GM18517 (cell line): ENCODE measurements around the gene TAF1.
A peak's percentile ranks its signal among the peaks of the same experiment; 100 is the strongest.
"Not testable (repeated sequence)": the region's sequence is repeated elsewhere in the genome, so short reads cannot be mapped to it uniquely, and the experiment has no call there.

Experiments used
- ATAC-seq: cut with Tn5 transposase; IDR thresholded peaks from one replicate; pipeline ENCODE4 v1.9.1; 2021; ENCODE audit warnings: mild to moderate bottlenecking, moderate library complexity; ENCODE audit not compliant: unreplicated experiment

The TAF1 gene, protein sequence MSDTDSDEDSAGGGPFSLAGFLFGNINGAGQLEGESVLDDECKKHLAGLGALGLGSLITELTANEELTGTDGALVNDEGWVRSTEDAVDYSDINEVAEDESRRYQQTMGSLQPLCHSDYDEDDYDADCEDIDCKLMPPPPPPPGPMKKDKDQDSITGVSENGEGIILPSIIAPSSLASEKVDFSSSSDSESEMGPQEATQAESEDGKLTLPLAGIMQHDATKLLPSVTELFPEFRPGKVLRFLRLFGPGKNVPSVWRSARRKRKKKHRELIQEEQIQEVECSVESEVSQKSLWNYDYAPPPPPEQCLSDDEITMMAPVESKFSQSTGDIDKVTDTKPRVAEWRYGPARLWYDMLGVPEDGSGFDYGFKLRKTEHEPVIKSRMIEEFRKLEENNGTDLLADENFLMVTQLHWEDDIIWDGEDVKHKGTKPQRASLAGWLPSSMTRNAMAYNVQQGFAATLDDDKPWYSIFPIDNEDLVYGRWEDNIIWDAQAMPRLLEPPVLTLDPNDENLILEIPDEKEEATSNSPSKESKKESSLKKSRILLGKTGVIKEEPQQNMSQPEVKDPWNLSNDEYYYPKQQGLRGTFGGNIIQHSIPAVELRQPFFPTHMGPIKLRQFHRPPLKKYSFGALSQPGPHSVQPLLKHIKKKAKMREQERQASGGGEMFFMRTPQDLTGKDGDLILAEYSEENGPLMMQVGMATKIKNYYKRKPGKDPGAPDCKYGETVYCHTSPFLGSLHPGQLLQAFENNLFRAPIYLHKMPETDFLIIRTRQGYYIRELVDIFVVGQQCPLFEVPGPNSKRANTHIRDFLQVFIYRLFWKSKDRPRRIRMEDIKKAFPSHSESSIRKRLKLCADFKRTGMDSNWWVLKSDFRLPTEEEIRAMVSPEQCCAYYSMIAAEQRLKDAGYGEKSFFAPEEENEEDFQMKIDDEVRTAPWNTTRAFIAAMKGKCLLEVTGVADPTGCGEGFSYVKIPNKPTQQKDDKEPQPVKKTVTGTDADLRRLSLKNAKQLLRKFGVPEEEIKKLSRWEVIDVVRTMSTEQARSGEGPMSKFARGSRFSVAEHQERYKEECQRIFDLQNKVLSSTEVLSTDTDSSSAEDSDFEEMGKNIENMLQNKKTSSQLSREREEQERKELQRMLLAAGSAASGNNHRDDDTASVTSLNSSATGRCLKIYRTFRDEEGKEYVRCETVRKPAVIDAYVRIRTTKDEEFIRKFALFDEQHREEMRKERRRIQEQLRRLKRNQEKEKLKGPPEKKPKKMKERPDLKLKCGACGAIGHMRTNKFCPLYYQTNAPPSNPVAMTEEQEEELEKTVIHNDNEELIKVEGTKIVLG (N-terminal part only)

DNA sequence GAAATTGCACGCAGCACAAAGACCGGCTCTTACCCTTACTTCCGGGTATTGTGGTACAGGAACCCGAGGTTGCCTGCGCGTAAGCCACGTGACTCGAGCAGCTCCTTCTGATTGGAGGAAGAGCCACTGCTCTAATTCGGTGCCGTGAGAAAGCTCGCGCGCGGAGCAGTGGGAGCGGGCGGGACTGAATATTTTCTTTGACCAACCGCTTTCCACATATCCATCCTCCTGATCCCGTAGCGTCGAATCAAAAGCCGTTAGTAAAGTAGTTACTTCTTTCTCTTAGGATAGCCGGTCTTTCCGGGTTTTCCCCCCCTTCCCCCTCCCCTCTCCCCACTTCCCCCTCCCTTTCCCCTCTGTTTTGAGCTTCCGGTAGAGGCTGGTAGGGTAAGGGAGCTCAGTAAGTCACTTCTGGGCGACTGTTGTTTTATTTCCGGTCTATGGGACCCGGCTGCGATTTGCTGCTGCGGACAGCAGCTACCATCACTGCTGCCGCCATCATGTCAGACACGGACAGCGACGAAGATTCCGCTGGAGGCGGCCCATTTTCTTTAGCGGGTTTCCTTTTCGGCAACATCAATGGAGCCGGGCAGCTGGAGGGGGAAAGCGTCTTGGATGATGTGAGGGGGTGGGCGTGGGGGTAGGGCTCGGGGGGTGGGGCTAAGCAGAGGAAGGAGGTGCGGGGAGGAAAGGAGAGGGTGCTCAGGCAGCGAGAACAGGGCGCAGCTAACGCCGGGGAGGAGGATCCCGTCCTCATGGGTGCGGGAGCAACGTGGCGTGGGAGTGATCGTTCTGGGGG is at the start of gene TAF1:
Gene TAF1, plus strand, starts transcription at position 483 of the 799 bp plus-strand sequence. Its CDS starts 18 bp downstream, at position 501.
- peak; percentile 89 for ATAC-seq

DNA sequence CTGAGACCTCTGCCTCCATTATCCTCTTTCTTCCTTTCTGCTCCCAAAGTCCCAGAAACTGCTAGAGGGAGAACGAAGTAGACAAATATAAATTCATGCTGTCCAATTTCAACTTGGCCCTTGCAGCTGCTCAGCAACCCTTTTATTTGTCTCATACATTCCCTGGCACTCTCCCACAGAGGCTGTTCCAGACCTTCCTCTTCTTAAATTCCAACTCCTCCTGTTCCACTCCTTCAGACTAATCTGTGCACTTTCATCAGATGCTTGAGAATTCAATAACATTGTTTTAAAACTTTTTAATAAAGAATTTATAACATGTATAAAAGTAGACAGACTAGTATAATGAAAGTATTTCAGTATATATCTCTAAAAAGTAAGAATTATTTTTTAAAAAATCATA is 49.2 kb upstream of the TAF1 start:
- ATAC-seq, result not testable (repeated sequence)

DNA sequence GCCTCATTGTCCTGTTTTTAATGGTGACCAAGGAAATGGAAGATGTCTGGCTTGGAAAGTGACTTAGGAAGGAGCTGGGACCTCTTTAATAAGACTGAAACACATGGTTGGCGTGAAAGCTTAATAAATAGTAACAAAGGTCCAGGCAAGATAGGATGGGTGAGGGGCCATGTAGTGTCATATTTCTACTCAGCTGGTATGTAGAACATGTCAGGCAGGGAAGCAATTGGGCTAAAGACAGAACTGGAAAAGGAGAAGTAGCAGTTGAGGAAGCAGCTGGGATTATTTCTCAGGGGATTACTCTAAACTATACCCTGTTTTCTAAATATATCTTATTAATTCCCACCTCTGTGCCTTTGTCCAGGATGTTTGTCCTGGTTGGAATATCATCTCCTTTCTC is 46.0 kb upstream of the TAF1 start:
- no peak for ATAC-seq

DNA sequence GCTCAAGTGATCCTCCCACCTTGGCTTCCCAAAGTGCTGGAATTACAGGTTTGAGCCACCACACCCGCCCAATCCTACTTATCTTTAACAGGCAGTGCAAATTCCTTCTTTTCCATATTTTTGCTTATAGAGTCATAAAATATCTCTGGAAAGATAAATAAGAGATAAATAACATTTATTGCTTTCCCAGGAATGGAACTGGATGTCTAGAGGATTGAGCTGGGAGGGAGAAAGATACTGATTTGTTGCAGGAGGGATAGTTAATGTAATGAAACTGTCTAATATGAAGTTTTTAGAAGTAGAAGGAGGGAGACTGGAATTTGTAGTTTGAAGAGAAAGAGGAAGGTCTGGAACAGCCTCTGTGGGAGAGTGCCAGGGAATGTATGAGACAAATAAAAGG is 44.4 kb upstream of the TAF1 start:
- ATAC-seq, result no peak

GRCh38 chrX:71324452-71324851 is 41.7 kb upstream of the TAF1 start:
- ATAC-seq, result not testable (repeated sequence)

GRCh38 chrX:71326394-71326793 is 39.8 kb upstream of the TAF1 start:
- ATAC-seq, result no peak

DNA sequence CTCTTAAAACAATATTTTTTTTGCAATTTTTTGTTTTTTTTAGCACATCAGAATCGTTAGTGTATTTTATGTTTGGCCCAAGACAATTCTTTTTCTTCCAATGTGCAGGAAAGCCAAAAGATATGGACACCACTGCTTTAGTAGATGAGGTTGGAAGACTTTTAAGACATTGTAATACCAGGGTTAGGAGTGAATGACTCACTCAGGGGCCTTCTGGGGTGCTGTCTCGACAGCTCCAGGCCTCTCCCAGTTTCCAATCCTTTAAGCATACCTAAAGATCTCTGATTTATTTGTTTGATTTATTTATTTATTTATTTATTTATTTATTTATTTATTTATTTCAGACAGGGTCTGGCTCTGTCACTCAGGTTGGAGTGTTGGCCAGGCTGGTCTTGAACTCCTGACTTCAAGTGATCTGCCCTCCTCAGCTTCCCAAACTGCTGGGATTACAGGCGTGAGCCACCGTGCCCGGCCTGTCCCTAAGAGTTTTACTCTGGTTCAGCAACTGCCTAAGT is 16.9 kb upstream of the TAF1 start:
- ATAC-seq, result not testable (repeated sequence)

GRCh38 chrX:71349867-71350266 is 16.3 kb upstream of the TAF1 start:
- ATAC-seq, result not testable (repeated sequence)

DNA sequence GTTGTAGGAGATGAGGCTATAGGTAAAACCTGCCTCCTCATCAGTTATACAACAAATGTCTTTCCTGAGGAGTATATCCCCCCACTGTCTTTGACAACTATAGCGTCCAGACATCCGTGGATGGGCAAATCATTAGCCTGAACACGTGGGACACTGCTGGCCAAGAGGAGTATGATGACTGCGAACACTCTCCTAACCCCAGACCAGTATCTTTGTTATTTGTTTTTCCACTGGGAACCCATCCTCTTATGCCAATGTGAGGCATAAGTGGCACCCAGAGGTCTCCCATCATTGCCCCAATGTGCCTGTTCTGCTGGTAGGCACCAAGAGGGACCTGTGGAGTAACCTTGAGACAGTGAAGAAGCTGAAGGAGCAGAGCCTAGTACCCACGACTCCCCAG is 13.7 kb upstream of the TAF1 start:
- not testable (repeated sequence) for ATAC-seq

DNA sequence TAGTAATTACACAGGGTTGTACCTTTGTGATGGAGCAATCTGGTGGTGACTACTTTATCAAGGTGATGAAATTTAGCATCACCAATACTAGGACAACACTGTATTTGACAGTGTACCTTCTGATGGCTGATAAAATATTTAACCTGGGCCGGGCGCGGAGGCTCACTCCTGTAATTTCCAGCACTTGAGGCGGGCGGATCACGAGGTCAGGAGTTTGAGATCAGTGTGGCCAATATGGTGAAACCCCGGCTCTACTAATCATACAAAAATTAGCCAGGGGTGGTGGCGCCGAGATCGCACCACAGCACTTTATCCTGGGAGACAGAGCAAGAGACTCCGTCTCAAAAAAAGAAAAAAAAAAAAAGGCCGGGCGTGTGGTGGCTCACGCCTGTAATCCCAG is 1.9 kb upstream of the TAF1 start:
- no peak for ATAC-seq

GRCh38 chrX:71365356-71365874 is 742 bp upstream of the TAF1 start:
- peak; percentile 17 for ATAC-seq

GRCh38 chrX:71366674-71367256 is 608 bp downstream of the TAF1 start:
- peak; percentile 1 for ATAC-seq

GRCh38 chrX:71367396-71367795 is 1.2 kb downstream of the TAF1 start:
- ATAC-seq, result no peak

DNA sequence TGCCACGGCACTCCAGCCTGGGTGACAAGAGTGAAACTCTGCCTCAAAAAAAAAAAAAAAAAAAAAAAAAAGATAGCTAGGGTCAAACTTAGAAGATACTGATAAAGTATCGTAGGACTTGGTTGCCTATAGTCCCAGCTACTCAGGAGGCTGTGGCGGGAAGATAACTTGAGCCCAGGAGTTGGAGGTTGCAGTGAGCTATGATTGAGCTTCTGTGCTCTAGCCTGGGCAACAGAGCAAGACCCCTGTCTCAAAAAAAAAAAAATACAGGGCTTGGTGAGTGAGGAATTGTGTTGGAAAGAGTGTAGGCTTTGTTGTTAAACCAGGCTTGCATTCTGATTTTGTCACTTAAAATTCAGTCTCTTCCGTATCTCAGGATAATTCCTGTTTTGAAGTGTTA is 6.2 kb downstream of the TAF1 start:
- ATAC-seq, result no peak

GRCh38 chrX:71378732-71379131 is 12.6 kb downstream of the TAF1 start:
- no peak for ATAC-seq

GRCh38 chrX:71391725-71392124 is 25.6 kb downstream of the TAF1 start:
- not testable (repeated sequence) for ATAC-seq

DNA sequence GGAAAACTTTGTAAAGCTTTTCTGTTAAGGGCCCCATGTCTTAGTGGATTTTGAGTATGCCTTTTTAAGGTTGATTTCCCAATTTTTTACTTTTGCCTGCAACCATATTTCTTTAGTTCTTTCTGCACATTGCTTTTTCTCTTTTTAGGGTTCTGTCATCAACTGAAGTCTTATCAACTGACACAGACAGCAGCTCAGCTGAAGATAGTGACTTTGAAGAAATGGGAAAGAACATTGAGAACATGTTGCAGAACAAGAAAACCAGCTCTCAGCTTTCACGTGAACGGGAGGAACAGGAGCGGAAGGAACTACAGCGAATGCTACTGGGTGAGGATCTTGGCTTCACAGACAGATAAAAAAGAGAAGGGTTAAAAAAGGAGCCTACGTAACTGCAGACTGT is 27.8 kb downstream of the TAF1 start:
- ATAC-seq, result no peak

DNA sequence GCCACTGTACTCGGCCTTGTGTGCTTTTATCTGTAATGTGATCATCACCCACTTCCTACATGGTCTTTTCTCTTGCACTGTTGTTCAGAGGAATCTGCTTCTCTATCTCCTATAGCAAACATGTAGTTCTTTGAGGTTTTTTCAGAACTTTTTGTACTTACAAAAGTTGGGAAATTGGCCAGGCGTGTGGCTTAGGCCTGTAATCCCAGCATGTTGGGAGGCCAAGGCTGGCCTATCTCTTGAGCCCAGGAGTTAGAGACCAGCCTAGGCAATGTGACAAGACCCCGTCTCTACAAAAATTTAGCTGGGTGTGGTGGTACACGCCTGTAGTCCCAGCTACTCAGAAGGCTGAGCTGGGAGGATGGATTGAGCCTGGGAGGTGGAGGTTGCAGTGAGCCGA is 30.4 kb downstream of the TAF1 start:
- no peak for ATAC-seq

GRCh38 chrX:71400710-71401109 is 34.6 kb downstream of the TAF1 start:
- no peak for ATAC-seq
